H1 (cell line): ENCODE data around the gene RELN. TPM values are rescaled to one million over a fixed set of nuclear protein-coding genes. Genes with fewer than 3 reads are reported as not detected.

ENCODE experiments used
- CHD7 ChIP-seq: fragments of 300-600 bp; sonication (generic); IDR thresholded peaks from 2 replicates; pipeline ENCODE4 v1.7.1; 2012; ENCODE audit warnings: low read length, moderate library complexity, mild to moderate bottlenecking, inconsistent platforms; ENCODE audit not compliant: insufficient replicate concordance
- MAFK ChIP-seq: IDR thresholded peaks from 2 replicates; pipeline ENCODE4 v1.6.1; 2012; ENCODE audit warnings: low read depth, mild to moderate bottlenecking, improper control_type of control experiment, low read length
- TCF12 ChIP-seq: IDR thresholded peaks from 2 replicates; pipeline ENCODE4 v1.6.1; 2011; ENCODE audit warnings: low read depth, mild to moderate bottlenecking, low read length
- polyA plus RNA-seq, 7 experiments: library from polyadenylated mRNA; depleted of rRNA in 3 of 7; stranded (reverse) in 5 of 7; unstranded in 2 of 7; fragments of >200 nt in 5 of 7; fragments of 200-250 nt in 2 of 7; gene quantifications; 1 replicate in 5 of 7; 2 replicates in 1 of 7; 4 replicates in 1 of 7; pipeline versions ENCODE4 v1.2.1 to v1.2.3, GENCODE V29; 2011 to 2013; ENCODE audit warnings: missing spikeins in 2 of 7, mixed read lengths in 2 of 7
- total RNA-seq: library from RNA; stranded (reverse); fragmentation: NEBNext Ultra II Directional; extraction: Animal tissue kit (Norgen Biotek cat#: 25700); gene quantifications from 2 replicates; pipeline ENCODE4 v1.2.1, GENCODE V29; 2021

The RELN gene
- total and polyA plus RNA-seq, 2 of the 8 experiments (the other 6 are each of a cell fraction or from before 2014, with no cell fraction given): 0.03 to 0.07 TPM

- TF ChIP-seq CHD7: no peak
- TF ChIP-seq MAFK: no peak
- no peak for TF ChIP-seq TCF12
Observed at GRCh38 chr7:103695521-103695920, 293.9 kb downstream of the RELN start (continued).
